Activated T-cell treated with anti-CD3 and anti-CD28 coated beads, Interleukin-2, amount 50 U/mL, for 24 hours (primary cell): Measurements from ENCODE around the gene NCKAP5L.

Source experiments
- DNase-seq: peaks from one replicate; pipeline ENCODE4 v3.0.0-alpha.2; 2020
- H3K27ac Mint-ChIP-seq: 2 replicates; pipeline ENCODE4 v1.8.0; 2020; ENCODE audit warnings: mild to moderate bottlenecking, mixed read lengths
- H3K27me3 Mint-ChIP-seq: 2 replicates; pipeline ENCODE4 v1.8.0; 2020; ENCODE audit warnings: mixed read lengths
- H3K36me3 Mint-ChIP-seq: 2 replicates; pipeline ENCODE4 v1.8.0; 2020; ENCODE audit warnings: low read depth, mixed read lengths
- H3K4me1 Mint-ChIP-seq: 2 replicates; pipeline ENCODE4 v1.8.0; 2020; ENCODE audit warnings: low read depth, mixed read lengths
- H3K4me3 Mint-ChIP-seq: 2 replicates; pipeline ENCODE4 v1.8.0; 2020; ENCODE audit warnings: mild to moderate bottlenecking, moderate library complexity, mixed read lengths
- H3K9me3 Mint-ChIP-seq: 2 replicates; pipeline ENCODE4 v1.8.0; 2020; ENCODE audit warnings: mixed read lengths

The NCKAP5L gene

GRCh38 chr12:49803693-49804450 is 24.3 kb downstream of the NCKAP5L start:
- no peak overlapping the region for H3K27ac Mint-ChIP-seq

GRCh38 chr12:49801141-49802063 is 26.8 kb downstream of the NCKAP5L start:
- Mint-ChIP-seq H3K9me3 (no peaks in the 10 kb centered on the region), H3K4me1 (no peaks in the 10 kb centered on the region), H3K27me3 (no peaks in the 10 kb centered on the region), H3K36me3 (peaks cover 19% of the 10 kb centered on the region), H3K4me3 (no peak overlapping the region), H3K27ac (no peak overlapping the region)
- no peak for DNase-seq

More at GRCh38 chr12:49803693-49804450, 24.3 kb downstream of the NCKAP5L start:
- H3K4me3 Mint-ChIP-seq = no peak overlapping the region
- no peaks in the 10 kb centered on the region for H3K9me3 Mint-ChIP-seq
- no peak for DNase-seq
- no peaks in the 10 kb centered on the region for H3K4me1 Mint-ChIP-seq
- H3K27me3 Mint-ChIP-seq = no peaks in the 10 kb centered on the region
- peaks cover 19% of the 10 kb centered on the region for H3K36me3 Mint-ChIP-seq

- Mint-ChIP-seq H3K4me3 (no peak overlapping the region), H3K4me1 (no peaks in the 10 kb centered on the region), H3K36me3 (peaks cover 23% of the 10 kb centered on the region), H3K9me3 (no peaks in the 10 kb centered on the region), H3K27me3 (no peaks in the 10 kb centered on the region), H3K27ac (no peak overlapping the region)
- DNase-seq = no peak
Measured at GRCh38 chr12:49800421-49801140, 27.6 kb downstream of the NCKAP5L start.

- DNase-seq = no peak
- Mint-ChIP-seq H3K9me3 (no peaks in the 10 kb centered on the region), H3K27me3 (no peaks in the 10 kb centered on the region), H3K4me1 (no peaks in the 10 kb centered on the region), H3K36me3 (peaks cover 19% of the 10 kb centered on the region), H3K4me3 (no peak overlapping the region), H3K27ac (peak overlapping the region; percentile 26)
Measured at GRCh38 chr12:49798934-49799333, 29.3 kb downstream of the NCKAP5L start.

- Mint-ChIP-seq H3K27me3 (no peaks in the 10 kb centered on the region), H3K4me1 (no peaks in the 10 kb centered on the region), H3K27ac (no peak overlapping the region), H3K9me3 (no peaks in the 10 kb centered on the region), H3K4me3 (no peak overlapping the region), H3K36me3 (peaks cover 19% of the 10 kb centered on the region)
- no peak for DNase-seq
Measured at GRCh38 chr12:49798248-49798647, 30.0 kb downstream of the NCKAP5L start.

- no peak for DNase-seq
- Mint-ChIP-seq H3K27me3 (no peaks in the 10 kb centered on the region), H3K9me3 (no peaks in the 10 kb centered on the region), H3K27ac (no peak overlapping the region), H3K4me3 (no peak overlapping the region), H3K4me1 (no peaks in the 10 kb centered on the region), H3K36me3 (peaks cover 18% of the 10 kb centered on the region)
Measured at GRCh38 chr12:49797449-49797776, 30.8 kb downstream of the NCKAP5L start.

- Mint-ChIP-seq H3K27me3 (no peaks in the 10 kb centered on the region), H3K9me3 (no peaks in the 10 kb centered on the region), H3K4me1 (no peaks in the 10 kb centered on the region), H3K36me3 (peaks cover 17% of the 10 kb centered on the region), H3K4me3 (no peak overlapping the region), H3K27ac (no peak overlapping the region)
- DNase-seq = no peak
Measured at GRCh38 chr12:49796606-49797448, 31.4 kb downstream of the NCKAP5L start.

- Mint-ChIP-seq H3K9me3 (no peaks in the 10 kb centered on the region), H3K4me1 (no peaks in the 10 kb centered on the region), H3K4me3 (no peak overlapping the region), H3K27me3 (no peaks in the 10 kb centered on the region), H3K36me3 (peaks cover 11% of the 10 kb centered on the region), H3K27ac (no peak overlapping the region)
- DNase-seq = no peak
Measured at GRCh38 chr12:49796155-49796554, 32.1 kb downstream of the NCKAP5L start.

GRCh38 chr12:49795654-49796105 is 32.5 kb downstream of the NCKAP5L start:
- no peaks in the 10 kb centered on the region for H3K27me3 Mint-ChIP-seq
- no peak overlapping the region for H3K4me3 Mint-ChIP-seq
- H3K27ac Mint-ChIP-seq = no peak overlapping the region
- no peak for DNase-seq
- peaks cover 9% of the 10 kb centered on the region for H3K36me3 Mint-ChIP-seq
- no peaks in the 10 kb centered on the region for H3K9me3 Mint-ChIP-seq
- no peaks in the 10 kb centered on the region for H3K4me1 Mint-ChIP-seq

GRCh38 chr12:49794811-49795653 is 33.2 kb downstream of the NCKAP5L start:
- no peak overlapping the region for H3K27ac Mint-ChIP-seq
- peaks cover 4% of the 10 kb centered on the region for H3K36me3 Mint-ChIP-seq
- no peaks in the 10 kb centered on the region for H3K9me3 Mint-ChIP-seq
- DNase-seq = no peak
- no peaks in the 10 kb centered on the region for H3K27me3 Mint-ChIP-seq
- no peak overlapping the region for H3K4me3 Mint-ChIP-seq
- H3K4me1 Mint-ChIP-seq = no peaks in the 10 kb centered on the region

- Mint-ChIP-seq H3K4me1 (no peaks in the 10 kb centered on the region), H3K27ac (no peak overlapping the region), H3K36me3 (peaks cover 4% of the 10 kb centered on the region), H3K9me3 (no peaks in the 10 kb centered on the region), H3K27me3 (no peaks in the 10 kb centered on the region), H3K4me3 (no peak overlapping the region)
- no peak for DNase-seq
Measured at GRCh38 chr12:49794021-49794420, 34.2 kb downstream of the NCKAP5L start.

- Mint-ChIP-seq H3K27ac (no peak overlapping the region), H3K27me3 (no peaks in the 10 kb centered on the region), H3K4me3 (no peak overlapping the region), H3K4me1 (no peaks in the 10 kb centered on the region), H3K9me3 (no peaks in the 10 kb centered on the region), H3K36me3 (peaks cover 4% of the 10 kb centered on the region)
- no peak for DNase-seq
Measured at GRCh38 chr12:49793620-49794019, 34.6 kb downstream of the NCKAP5L start.

GRCh38 chr12:49792976-49793580 is 35.1 kb downstream of the NCKAP5L start:
- Mint-ChIP-seq H3K4me1 (no peaks in the 10 kb centered on the region), H3K36me3 (peaks cover 4% of the 10 kb centered on the region), H3K27me3 (no peaks in the 10 kb centered on the region)

More at GRCh38 chr12:49792976-49793580, 35.1 kb downstream of the NCKAP5L start:
- Mint-ChIP-seq H3K27ac (no peak overlapping the region), H3K9me3 (no peaks in the 10 kb centered on the region), H3K4me3 (no peak overlapping the region)
- no peak for DNase-seq
